GM23248 (cell line): ENCODE data around the gene TERB2.
"Not testable (repeated sequence)": the region's sequence is repeated elsewhere in the genome, so short reads cannot be mapped to it uniquely, and the experiment has no call there.

Experiments used
- EZH2 ChIP-seq: fragments of 200-600 bp; sonication (generic); IDR thresholded peaks from 2 replicates; pipeline ENCODE4 v1.6.1; 2018; ENCODE audit warnings: antibody characterized with exemption, mild to moderate bottlenecking; ENCODE audit not compliant: insufficient read depth, poor library complexity, severe bottlenecking
- EZH2phosphoT487 ChIP-seq: fragments of 200-600 bp; sonication (generic); IDR thresholded peaks from 2 replicates; pipeline ENCODE4 v1.6.1; 2018; ENCODE audit warnings: antibody characterized with exemption, moderate library complexity, mild to moderate bottlenecking, low read depth; ENCODE audit not compliant: insufficient read depth

GRCh38 chr15:44912974-44913448, 43.5 kb upstream of the TERB2 start:
- not testable (repeated sequence) for TF ChIP-seq EZH2, EZH2phosphoT487
